ENCODE results near the gene RMI1.
"Not testable (repeated sequence)": the region's sequence is repeated elsewhere in the genome, so short reads cannot be mapped to it uniquely, and the experiment has no call there.

RMI1 gene

GRCh38 chr9:83948096-83948495, 32.5 kb upstream of the RMI1 start:
- not testable (repeated sequence) for H2BK5ac ChIP-seq (ENCODE audit: low read length); H3K79me1 ChIP-seq (ENCODE audit: low read length); H3K4me3 ChIP-seq (ENCODE audit: low read length); H3K79me2 ChIP-seq (ENCODE audit: control insufficient read depth, insufficient read depth, low read length); H2BK15ac ChIP-seq (replicated peaks; ENCODE audit: low read depth); H3K36me3 ChIP-seq (ENCODE audit: control insufficient read depth, insufficient read depth, low read length); H3K27ac ChIP-seq (ENCODE audit: low read depth, low read length); H3K4me2 ChIP-seq (ENCODE audit: low read length); H3K27me3 ChIP-seq (ENCODE audit: insufficient read depth, low read length, poor library complexity); DNase-seq; H4K8ac ChIP-seq (ENCODE audit: low read depth, low read length); H3K23ac ChIP-seq (ENCODE audit: low read length); H3K9ac ChIP-seq (ENCODE audit: low read length); H3K4ac ChIP-seq (ENCODE audit: low read depth, low read length); H3K56ac ChIP-seq (ENCODE audit: low read length); H3K4me1 ChIP-seq (ENCODE audit: control insufficient read depth, low read depth, low read length); H4K5ac ChIP-seq (ENCODE audit: low read length); H3K18ac ChIP-seq (ENCODE audit: low read length); H2AK5ac ChIP-seq (ENCODE audit: low read length); H2BK120ac ChIP-seq (ENCODE audit: low read depth, low read length)
- WGBS (ENCODE audit: extremely low coverage, insufficient coverage, low lambda C conversion rate): no CpG with 5 or more reads among the region's 39 CpGs

- Histone ChIP-seq H3K56ac (ENCODE audit: low read length) (peak overlapping the region; percentile 58), H3K9ac (ENCODE audit: low read length) (peak overlapping the region; percentile 22), H4K5ac (ENCODE audit: low read length) (no peak overlapping the region), H3K36me3 (ENCODE audit: control insufficient read depth, insufficient read depth, low read length) (no peaks in the 10 kb centered on the region), H3K27me3 (ENCODE audit: insufficient read depth, low read length, poor library complexity) (no peaks in the 10 kb centered on the region), H3K79me1 (ENCODE audit: low read length) (no peaks in the 10 kb centered on the region), H3K4me1 (ENCODE audit: control insufficient read depth, low read depth, low read length) (no peaks in the 10 kb centered on the region), H2BK15ac (replicated peaks; ENCODE audit: low read depth) (no peak overlapping the region), H3K27ac (ENCODE audit: low read depth, low read length) (no peak overlapping the region), H4K8ac (ENCODE audit: low read depth, low read length) (no peak overlapping the region), H3K4me2 (ENCODE audit: low read length) (no peak overlapping the region), H3K79me2 (ENCODE audit: control insufficient read depth, insufficient read depth, low read length) (no peaks in the 10 kb centered on the region), H3K4me3 (ENCODE audit: low read length) (no peak overlapping the region), H2AK5ac (ENCODE audit: low read length) (no peak overlapping the region), H3K23ac (ENCODE audit: low read length) (no peak overlapping the region), H3K18ac (ENCODE audit: low read length) (no peak overlapping the region), H3K4ac (ENCODE audit: low read depth, low read length) (no peak overlapping the region), H2BK120ac (ENCODE audit: low read depth, low read length) (no peak overlapping the region), H2BK5ac (ENCODE audit: low read length) (no peak overlapping the region)
- no CpG with 5 or more reads among the region's 23 CpGs for WGBS (ENCODE audit: extremely low coverage, insufficient coverage, low lambda C conversion rate)
- DNase-seq: no peak
Observed at GRCh38 chr9:83956086-83956435, 24.5 kb upstream of the RMI1 start.

GRCh38 chr9:83956436-83957247, 24.0 kb upstream of the RMI1 start:
- Histone ChIP-seq H4K5ac (ENCODE audit: low read length) (no peak overlapping the region), H3K56ac (ENCODE audit: low read length) (no peak overlapping the region), H2BK15ac (replicated peaks; ENCODE audit: low read depth) (no peak overlapping the region), H3K4me3 (ENCODE audit: low read length) (no peak overlapping the region), H3K4ac (ENCODE audit: low read depth, low read length) (no peak overlapping the region), H2BK120ac (ENCODE audit: low read depth, low read length) (no peak overlapping the region), H3K79me1 (ENCODE audit: low read length) (no peaks in the 10 kb centered on the region), H3K18ac (ENCODE audit: low read length) (no peak overlapping the region), H3K4me2 (ENCODE audit: low read length) (no peak overlapping the region), H3K27ac (ENCODE audit: low read depth, low read length) (no peak overlapping the region), H3K36me3 (ENCODE audit: control insufficient read depth, insufficient read depth, low read length) (no peaks in the 10 kb centered on the region), H2AK5ac (ENCODE audit: low read length) (no peak overlapping the region), H3K4me1 (ENCODE audit: control insufficient read depth, low read depth, low read length) (no peaks in the 10 kb centered on the region), H3K27me3 (ENCODE audit: insufficient read depth, low read length, poor library complexity) (no peaks in the 10 kb centered on the region), H4K8ac (ENCODE audit: low read depth, low read length) (no peak overlapping the region), H3K23ac (ENCODE audit: low read length) (no peak overlapping the region), H3K9ac (ENCODE audit: low read length) (peak overlapping the region; percentile 22), H3K79me2 (ENCODE audit: control insufficient read depth, insufficient read depth, low read length) (no peaks in the 10 kb centered on the region), H2BK5ac (ENCODE audit: low read length) (no peak overlapping the region)
- DNase-seq: no peak
- 100% methylated on average over 3 of the region's 57 CpGs for WGBS (ENCODE audit: extremely low coverage, insufficient coverage, low lambda C conversion rate)

GRCh38 chr9:83957248-83957513, 23.4 kb upstream of the RMI1 start:
- Histone ChIP-seq H2BK120ac (ENCODE audit: low read depth, low read length) (no peak overlapping the region), H3K4me1 (ENCODE audit: control insufficient read depth, low read depth, low read length) (no peaks in the 10 kb centered on the region), H2AK5ac (ENCODE audit: low read length) (no peak overlapping the region), H3K4me3 (ENCODE audit: low read length) (no peak overlapping the region), H3K27me3 (ENCODE audit: insufficient read depth, low read length, poor library complexity) (no peaks in the 10 kb centered on the region), H4K8ac (ENCODE audit: low read depth, low read length) (no peak overlapping the region), H2BK15ac (replicated peaks; ENCODE audit: low read depth) (no peak overlapping the region), H3K9ac (ENCODE audit: low read length) (no peak overlapping the region), H3K79me1 (ENCODE audit: low read length) (no peaks in the 10 kb centered on the region), H3K27ac (ENCODE audit: low read depth, low read length) (no peak overlapping the region), H3K36me3 (ENCODE audit: control insufficient read depth, insufficient read depth, low read length) (no peaks in the 10 kb centered on the region), H3K4ac (ENCODE audit: low read depth, low read length) (no peak overlapping the region), H3K18ac (ENCODE audit: low read length) (no peak overlapping the region), H2BK5ac (ENCODE audit: low read length) (no peak overlapping the region), H3K23ac (ENCODE audit: low read length) (no peak overlapping the region), H3K4me2 (ENCODE audit: low read length) (no peak overlapping the region), H4K5ac (ENCODE audit: low read length) (no peak overlapping the region), H3K56ac (ENCODE audit: low read length) (no peak overlapping the region), H3K79me2 (ENCODE audit: control insufficient read depth, insufficient read depth, low read length) (no peaks in the 10 kb centered on the region)
- no CpG with 5 or more reads among the region's 4 CpGs for WGBS (ENCODE audit: extremely low coverage, insufficient coverage, low lambda C conversion rate)
- no peak for DNase-seq

- Histone ChIP-seq H3K27me3 (ENCODE audit: insufficient read depth, low read length, poor library complexity) (no peaks in the 10 kb centered on the region), H3K4me3 (ENCODE audit: low read length) (no peak overlapping the region), H4K8ac (ENCODE audit: low read depth, low read length) (no peak overlapping the region), H2BK5ac (ENCODE audit: low read length) (no peak overlapping the region), H3K56ac (ENCODE audit: low read length) (no peak overlapping the region), H3K79me1 (ENCODE audit: low read length) (no peaks in the 10 kb centered on the region), H2BK15ac (replicated peaks; ENCODE audit: low read depth) (no peak overlapping the region), H3K36me3 (ENCODE audit: control insufficient read depth, insufficient read depth, low read length) (no peaks in the 10 kb centered on the region), H2AK5ac (ENCODE audit: low read length) (no peak overlapping the region), H3K23ac (ENCODE audit: low read length) (no peak overlapping the region), H3K27ac (ENCODE audit: low read depth, low read length) (no peak overlapping the region), H3K4me1 (ENCODE audit: control insufficient read depth, low read depth, low read length) (no peaks in the 10 kb centered on the region), H3K4me2 (ENCODE audit: low read length) (no peak overlapping the region), H3K4ac (ENCODE audit: low read depth, low read length) (no peak overlapping the region), H3K79me2 (ENCODE audit: control insufficient read depth, insufficient read depth, low read length) (no peaks in the 10 kb centered on the region), H3K18ac (ENCODE audit: low read length) (no peak overlapping the region), H2BK120ac (ENCODE audit: low read depth, low read length) (no peak overlapping the region), H3K9ac (ENCODE audit: low read length) (no peak overlapping the region), H4K5ac (ENCODE audit: low read length) (no peak overlapping the region)
- WGBS (ENCODE audit: extremely low coverage, insufficient coverage, low lambda C conversion rate): no CpG with 5 or more reads among the region's 4 CpGs
- DNase-seq: no peak
Observed at GRCh38 chr9:83959061-83959460, 21.5 kb upstream of the RMI1 start.

GRCh38 chr9:83960991-83961390, 19.6 kb upstream of the RMI1 start:
- H3K4me3 ChIP-seq (ENCODE audit: low read length): no peak overlapping the region
- no peak overlapping the region for H3K56ac ChIP-seq (ENCODE audit: low read length)
- H3K27me3 ChIP-seq (ENCODE audit: insufficient read depth, low read length, poor library complexity): no peaks in the 10 kb centered on the region
- H3K4me1 ChIP-seq (ENCODE audit: control insufficient read depth, low read depth, low read length): no peaks in the 10 kb centered on the region
- no peaks in the 10 kb centered on the region for H3K79me1 ChIP-seq (ENCODE audit: low read length)
- no peak overlapping the region for H2BK5ac ChIP-seq (ENCODE audit: low read length)
- H3K27ac ChIP-seq (ENCODE audit: low read depth, low read length): no peak overlapping the region
- DNase-seq: no peak
- H3K9ac ChIP-seq (ENCODE audit: low read length): no peak overlapping the region
- H3K4me2 ChIP-seq (ENCODE audit: low read length): no peak overlapping the region
- H3K18ac ChIP-seq (ENCODE audit: low read length): no peak overlapping the region
- H3K36me3 ChIP-seq (ENCODE audit: control insufficient read depth, insufficient read depth, low read length): no peaks in the 10 kb centered on the region
- no peak overlapping the region for H4K8ac ChIP-seq (ENCODE audit: low read depth, low read length)
- no peak overlapping the region for H2BK15ac ChIP-seq (replicated peaks; ENCODE audit: low read depth)
- H2BK120ac ChIP-seq (ENCODE audit: low read depth, low read length): no peak overlapping the region
- H3K4ac ChIP-seq (ENCODE audit: low read depth, low read length): no peak overlapping the region
- WGBS (ENCODE audit: extremely low coverage, insufficient coverage, low lambda C conversion rate): no CpG with 5 or more reads among the region's 5 CpGs
- H3K23ac ChIP-seq (ENCODE audit: low read length): no peak overlapping the region
- no peak overlapping the region for H4K5ac ChIP-seq (ENCODE audit: low read length)
- H3K79me2 ChIP-seq (ENCODE audit: control insufficient read depth, insufficient read depth, low read length): no peaks in the 10 kb centered on the region
- H2AK5ac ChIP-seq (ENCODE audit: low read length): no peak overlapping the region

Measured in mesendoderm (in vitro differentiated cells).